Measurements from ENCODE around the gene DCDC2. TPM values are rescaled to one million over a fixed set of nuclear protein-coding genes. Genes with fewer than 3 reads are reported as not detected.
A peak's percentile ranks its signal among the peaks of the same experiment; 100 is the strongest.
"Not testable (repeated sequence)": the region's sequence is repeated elsewhere in the genome, so short reads cannot be mapped to it uniquely, and the experiment has no call there.

Gene DCDC2
- total RNA-seq, 1 donor from 2014 or later: not detected

GRCh38 chr6:24240380-24240928 lies 117.4 kb downstream of the DCDC2 start:
- intact Hi-C loops (cut with DNase I): no loop called here
- no peak for ATAC-seq
- no peak for DNase-seq (ENCODE audit: missing footprints)

GRCh38 chr6:24238700-24239099 lies 119.2 kb downstream of the DCDC2 start:
- intact Hi-C loops (cut with DNase I): no loop called here
- no peak for ATAC-seq
- no peak for DNase-seq (ENCODE audit: missing footprints)

GRCh38 chr6:24236779-24237178 lies 121.1 kb downstream of the DCDC2 start:
- DNase-seq (ENCODE audit: missing footprints); intact Hi-C loops (cut with DNase I); ATAC-seq: not testable (repeated sequence)

- intact Hi-C loops (cut with DNase I): no loop called here
- no peak for ATAC-seq
- no peak for DNase-seq (ENCODE audit: missing footprints)
Observed at GRCh38 chr6:24233813-24234442, 123.9 kb downstream of the DCDC2 start.

GRCh38 chr6:24231438-24231977 lies 126.4 kb downstream of the DCDC2 start:
- intact Hi-C loops (cut with DNase I): no loop called here
- no peak for ATAC-seq
- no peak for DNase-seq (ENCODE audit: missing footprints)

GRCh38 chr6:24229696-24230405 lies 128.0 kb downstream of the DCDC2 start:
- intact Hi-C loops (cut with DNase I): no loop called here
- ATAC-seq: no peak

GRCh38 chr6:24228681-24229255 lies 129.1 kb downstream of the DCDC2 start:
- DNase-seq (ENCODE audit: missing footprints) (no peak), ATAC-seq (peak; percentile 48)
- intact Hi-C loops (cut with DNase I): no loop called here

More at GRCh38 chr6:24229696-24230405, 128.0 kb downstream of the DCDC2 start:
- DNase-seq (ENCODE audit: missing footprints): no peak

- no peak for DNase-seq (ENCODE audit: missing footprints)
- intact Hi-C loops (cut with DNase I): no loop called here
- no peak for ATAC-seq
Observed at GRCh38 chr6:24228123-24228522, 129.7 kb downstream of the DCDC2 start.

- DNase-seq (ENCODE audit: missing footprints) (no peak), ATAC-seq (no peak)
- intact Hi-C loops (cut with DNase I): no loop called here
Observed at GRCh38 chr6:24227556-24227955, 130.3 kb downstream of the DCDC2 start.

GRCh38 chr6:24226541-24226940 lies 131.3 kb downstream of the DCDC2 start:
- no peak for DNase-seq (ENCODE audit: missing footprints)
- ATAC-seq: no peak
- intact Hi-C loops (cut with DNase I): no loop called here

- intact Hi-C loops (cut with DNase I): no loop called here
- ATAC-seq (no peak), DNase-seq (ENCODE audit: missing footprints) (no peak)
Observed at GRCh38 chr6:24225838-24226237, 132.0 kb downstream of the DCDC2 start.

- intact Hi-C loops (cut with DNase I): no loop called here
- no peak for ATAC-seq
- DNase-seq (ENCODE audit: missing footprints): no peak
Observed at GRCh38 chr6:24223115-24223919, 134.5 kb downstream of the DCDC2 start.

- DNase-seq (ENCODE audit: missing footprints) (no peak), ATAC-seq (no peak)
Observed at GRCh38 chr6:24219670-24220069, 138.2 kb downstream of the DCDC2 start.

GRCh38 chr6:24214984-24215383 lies 142.9 kb downstream of the DCDC2 start:
- intact Hi-C loops (cut with DNase I): no loop called here
- no peak for ATAC-seq
- DNase-seq (ENCODE audit: missing footprints): no peak

More at GRCh38 chr6:24219670-24220069, 138.2 kb downstream of the DCDC2 start:
- intact Hi-C loops (cut with DNase I): no loop called here

- DNase-seq (ENCODE audit: missing footprints) (no peak), ATAC-seq (no peak)
- intact Hi-C loops (cut with DNase I): loop anchor here (10.0 kb wide), 1 partner anchor 143 kb away; no protein-coding TSS in a partner anchor
Observed at GRCh38 chr6:24207413-24207812, 150.4 kb downstream of the DCDC2 start.

GRCh38 chr6:24205020-24205492 lies 152.8 kb downstream of the DCDC2 start:
- ATAC-seq (no peak), DNase-seq (ENCODE audit: missing footprints) (no peak)
- intact Hi-C loops (cut with DNase I): loop anchor here (10.0 kb wide), 1 partner anchor 140 kb away; no protein-coding TSS in a partner anchor

- ATAC-seq; DNase-seq (ENCODE audit: missing footprints): not testable (repeated sequence)
- intact Hi-C loops (cut with DNase I): loop anchor here (10.0 kb wide), 1 partner anchor 139 kb away; no protein-coding TSS in a partner anchor
Observed at GRCh38 chr6:24204113-24204512, 153.7 kb downstream of the DCDC2 start.

GRCh38 chr6:24197892-24198291 lies 160.0 kb downstream of the DCDC2 start:
- intact Hi-C loops (cut with DNase I): no loop called here
- ATAC-seq (no peak), DNase-seq (ENCODE audit: missing footprints) (no peak)

All from Right ventricle myocardium inferior (tissue), 1 donor.